GM18507 (cell line): Measurements from ENCODE around the gene SEC61A1.

ENCODE experiments used
- DNase-seq: peaks from one replicate; pipeline ENCODE4 v3.0.0; 2011; ENCODE audit warnings: low read depth; ENCODE audit not compliant: insufficient read length; ENCODE audit errors: extremely low spot score
- FAIRE-seq: peaks from 2 replicates; lab custom pipeline; 2011; peaks lifted over from hg19 to GRCh38; lab: Jason Lieb, UNC

The SEC61A1 gene

DNA sequence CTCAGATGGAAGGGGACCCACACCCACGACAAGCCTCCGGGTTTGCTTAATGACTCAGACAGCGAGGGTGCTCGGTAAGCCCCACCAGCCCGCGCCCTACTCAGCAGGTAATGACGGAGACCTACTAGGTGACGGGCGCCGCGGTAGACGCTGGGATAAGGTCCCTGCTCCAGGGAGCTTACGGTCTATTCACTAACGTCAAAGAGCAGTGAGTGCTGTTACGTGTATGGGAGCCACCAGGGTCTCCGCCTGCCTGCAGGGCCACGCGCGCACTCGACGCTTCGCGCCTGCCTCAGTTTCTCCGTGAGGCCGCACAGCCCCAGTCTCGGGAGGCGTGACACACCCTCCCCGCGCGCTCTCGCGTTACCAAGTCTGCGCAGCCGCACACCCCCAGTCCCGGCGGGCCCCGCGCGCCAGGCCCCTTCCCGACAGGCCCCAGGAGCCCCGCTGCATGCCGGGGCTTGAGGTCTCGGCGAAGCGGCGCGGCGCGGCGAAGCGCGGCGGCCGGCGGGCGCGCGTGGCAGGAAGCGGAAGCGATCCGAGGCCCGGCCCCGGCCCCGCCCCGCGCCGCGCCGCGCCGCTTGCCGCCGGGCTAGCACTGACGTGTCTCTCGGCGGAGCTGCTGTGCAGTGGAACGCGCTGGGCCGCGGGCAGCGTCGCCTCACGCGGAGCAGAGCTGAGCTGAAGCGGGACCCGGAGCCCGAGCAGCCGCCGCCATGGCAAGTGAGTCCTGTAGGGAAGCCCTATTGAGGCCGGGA is at the start of gene SEC61A1:
Gene SEC61A1, plus strand, starts transcription at position 601 of the 758 bp plus-strand sequence. Its CDS starts 116 bp downstream, at position 717.
- FAIRE-seq (peak; percentile 90), DNase-seq (peak; percentile 98)

DNA sequence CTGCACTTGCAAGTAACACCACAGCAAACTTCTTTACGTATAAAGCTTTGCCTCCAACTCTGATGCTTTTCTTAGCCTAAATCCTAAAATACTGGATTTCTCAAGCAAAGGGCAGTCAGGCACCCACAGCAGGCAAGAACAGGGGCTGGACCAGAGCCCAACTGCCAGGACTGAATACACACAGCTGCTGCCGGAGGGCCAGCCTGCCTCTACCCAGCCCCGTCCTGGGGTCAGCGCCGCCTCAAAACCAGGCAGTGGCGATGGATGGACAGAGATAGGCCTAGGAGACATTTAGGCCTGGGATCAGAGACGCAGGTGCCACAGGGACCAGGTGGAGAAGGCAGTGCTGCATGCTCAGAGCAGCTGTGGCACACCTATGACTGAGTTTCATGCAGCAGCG is 47.6 kb upstream of the SEC61A1 start:
- no peak for DNase-seq
- no peak for FAIRE-seq

DNA sequence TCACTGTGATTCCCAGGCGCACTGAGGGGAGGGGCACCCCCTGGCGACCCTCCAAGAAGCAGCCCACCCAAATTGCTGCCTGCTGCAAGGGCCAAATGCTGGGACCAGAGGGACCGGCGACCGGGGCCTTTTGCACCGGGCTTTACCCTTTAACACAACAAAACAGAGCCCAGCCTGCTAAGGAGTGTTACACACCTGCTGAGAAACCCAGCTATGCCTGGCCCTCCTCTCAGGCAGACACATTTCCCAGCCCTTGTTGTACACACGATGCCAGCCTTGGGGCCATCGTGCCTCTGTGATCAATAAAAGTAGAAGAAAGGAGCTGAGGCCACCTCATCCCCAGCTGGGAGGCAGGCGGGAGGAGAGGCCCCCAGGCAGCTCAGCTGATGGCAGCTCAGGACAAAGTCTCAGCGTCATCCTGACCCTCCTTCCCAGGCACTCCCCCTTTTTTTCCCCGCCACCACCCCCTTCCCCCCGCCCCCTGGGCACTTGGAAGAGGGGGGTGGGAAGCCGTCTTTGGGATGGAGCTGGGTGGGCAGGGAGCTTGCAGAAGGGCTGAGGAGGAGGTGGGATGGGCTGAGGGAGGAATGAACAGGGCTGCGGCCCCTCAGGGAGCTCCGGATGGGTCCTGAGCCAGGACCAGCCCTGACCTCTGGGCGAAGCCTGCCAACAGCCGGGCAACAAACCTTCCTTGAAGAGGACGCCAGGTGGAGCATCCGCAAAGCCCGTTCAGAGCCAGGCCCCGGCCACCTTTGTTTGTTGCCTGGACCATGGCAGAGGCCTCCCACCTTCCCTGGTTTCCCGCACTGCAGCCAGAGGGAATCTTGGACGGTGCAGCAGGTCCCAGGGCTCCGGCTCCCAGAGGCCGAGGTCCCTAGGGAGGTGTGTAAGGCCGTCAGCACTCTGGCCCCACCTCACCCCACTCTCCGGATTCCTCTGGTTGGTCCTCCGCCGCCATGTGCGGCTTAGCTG is 45.9 kb upstream of the SEC61A1 start:
- DNase-seq (no peak), FAIRE-seq (no peak)

DNA sequence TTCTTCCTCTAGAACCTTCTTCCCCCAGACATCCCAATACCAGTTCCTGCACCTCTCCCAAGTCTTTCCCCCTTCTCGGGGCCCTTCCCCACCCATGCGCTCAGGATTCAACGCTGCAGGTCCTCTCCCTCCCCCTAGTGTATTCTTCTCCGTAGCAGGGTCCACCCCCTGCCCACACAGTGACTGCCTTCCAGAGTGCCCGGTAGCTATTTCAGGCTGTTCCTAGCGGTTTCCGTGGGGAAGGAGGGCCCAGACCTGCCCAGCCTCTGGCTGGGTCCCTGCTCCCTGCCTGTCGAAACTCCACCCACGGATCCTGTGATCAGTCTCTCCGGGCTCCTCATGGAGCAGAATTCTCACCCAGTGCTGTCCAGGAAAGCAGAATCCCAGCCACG is 45.2 kb upstream of the SEC61A1 start:
- DNase-seq (no peak), FAIRE-seq (no peak)

GRCh38 chr3:128009952-128010846 is 42.0 kb upstream of the SEC61A1 start:
- FAIRE-seq (no peak), DNase-seq (no peak)

DNA sequence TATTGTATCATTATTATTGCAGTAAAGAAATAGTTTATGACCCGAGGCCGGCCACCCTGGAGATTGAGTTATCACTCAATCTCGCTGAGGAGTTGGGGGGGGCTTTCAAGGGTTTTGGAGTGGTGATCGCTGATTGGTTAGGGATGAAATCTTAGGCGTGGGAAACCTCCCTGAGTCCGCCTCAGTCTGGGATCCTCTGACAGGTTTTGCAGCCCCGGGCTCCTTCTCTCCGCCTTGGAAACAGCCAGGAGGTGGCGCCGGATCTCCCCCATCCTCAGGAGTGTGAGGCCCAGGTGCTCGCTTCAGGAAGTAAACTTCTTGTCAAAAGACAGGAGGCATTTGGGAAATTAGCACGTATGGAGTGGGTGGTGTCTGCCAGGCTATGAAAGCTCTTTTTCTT is 41.1 kb upstream of the SEC61A1 start:
- DNase-seq (no peak), FAIRE-seq (no peak)

DNA sequence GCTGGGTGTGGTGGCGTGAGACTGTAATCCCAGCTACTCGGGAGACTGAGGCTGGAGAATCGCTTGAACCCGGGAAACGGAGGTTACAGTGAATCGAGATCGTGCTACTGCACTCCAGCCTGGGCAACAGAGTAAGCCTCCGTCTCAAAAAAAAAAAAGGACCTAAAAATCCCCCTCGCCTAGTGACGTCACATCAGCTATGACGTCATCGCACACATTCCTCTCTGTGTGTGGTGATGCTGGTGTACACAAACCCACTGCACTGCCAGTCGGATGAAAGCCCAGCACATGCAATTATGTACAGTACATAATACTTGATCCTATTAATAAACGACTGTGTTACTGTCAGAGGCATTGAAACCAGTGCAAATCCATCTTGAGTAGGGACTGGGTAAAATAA is 40.2 kb upstream of the SEC61A1 start:
- FAIRE-seq (no peak), DNase-seq (no peak)

DNA sequence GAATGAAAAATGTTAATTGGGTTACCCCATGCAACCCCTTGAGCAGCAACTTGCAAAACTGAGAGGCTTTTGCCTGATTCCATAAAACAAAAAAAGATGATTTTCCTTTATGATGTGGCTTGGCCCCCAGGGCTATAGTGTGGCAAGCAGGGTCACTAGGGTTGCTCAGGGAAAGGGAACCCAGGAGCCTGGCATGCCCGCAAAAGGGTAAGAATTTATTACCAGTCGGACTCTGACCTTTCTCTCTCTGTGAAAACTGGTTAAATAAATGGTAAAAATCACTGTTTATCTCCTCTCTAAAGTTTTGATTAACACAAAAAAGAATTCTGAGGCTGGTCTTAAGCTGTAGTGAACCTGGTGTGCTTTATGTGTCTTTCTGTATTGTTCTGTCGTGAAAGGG is 37.7 kb upstream of the SEC61A1 start:
- no peak for FAIRE-seq
- DNase-seq: no peak

GRCh38 chr3:128016502-128016901 is 35.7 kb upstream of the SEC61A1 start:
- DNase-seq (no peak), FAIRE-seq (no peak)

DNA sequence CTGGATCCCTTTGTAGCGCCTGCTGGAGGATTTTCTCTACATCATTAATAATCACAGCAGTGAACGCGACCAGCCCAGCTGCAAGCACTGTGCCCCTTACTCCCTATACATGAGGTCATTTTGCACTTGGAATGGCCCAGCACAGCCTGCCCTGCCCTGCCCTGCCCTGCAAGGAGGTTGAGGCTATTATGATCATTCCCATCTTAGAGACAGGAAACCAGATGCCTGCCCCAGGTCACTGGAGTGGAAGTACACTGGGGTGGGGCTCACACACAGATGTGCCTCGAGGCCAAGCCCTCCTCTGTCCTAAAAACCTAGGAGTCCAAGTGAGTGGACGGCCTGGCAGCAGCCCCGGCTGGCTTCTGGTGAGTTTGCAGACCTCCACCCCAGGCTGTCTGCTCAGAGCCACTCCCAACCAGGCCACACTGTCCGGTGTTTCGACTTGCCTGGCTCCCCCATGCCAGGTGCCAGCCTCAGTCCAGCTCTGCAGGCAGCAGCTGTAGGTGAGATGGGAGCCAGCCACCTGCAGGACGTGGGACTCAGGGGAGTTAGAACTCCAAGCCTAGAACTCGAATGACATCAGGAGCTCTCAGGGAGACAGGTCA is 30.4 kb upstream of the SEC61A1 start:
- no peak for DNase-seq
- FAIRE-seq: no peak

- FAIRE-seq (no peak), DNase-seq (no peak)
These were observed 19.1 kb upstream of the SEC61A1 start for GRCh38 chr3:128033102-128033501.

DNA sequence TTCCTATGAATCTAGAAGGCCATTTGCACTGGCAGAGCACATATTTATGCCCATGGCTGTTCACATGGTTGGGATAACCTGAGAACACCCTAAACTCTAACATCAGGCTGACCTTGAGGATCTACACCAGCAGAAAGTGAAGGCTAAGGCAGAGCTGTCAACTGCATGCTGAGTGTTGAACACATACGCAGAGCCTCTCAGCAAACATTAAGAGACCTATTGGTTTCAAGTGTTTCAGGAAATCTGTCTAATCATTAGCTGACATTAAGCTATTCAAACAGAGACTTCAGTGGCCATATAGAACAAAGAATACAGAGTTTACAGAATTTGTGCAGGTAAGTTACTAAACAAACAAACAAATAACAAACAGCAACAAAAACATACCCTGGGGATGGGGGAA is 16.1 kb upstream of the SEC61A1 start:
- no peak for DNase-seq
- no peak for FAIRE-seq

- DNase-seq (no peak), FAIRE-seq (no peak)
These were observed 12.2 kb upstream of the SEC61A1 start for GRCh38 chr3:128040041-128040440.

GRCh38 chr3:128040660-128041059 is 11.6 kb upstream of the SEC61A1 start:
- peak; percentile 21 for FAIRE-seq
- DNase-seq: no peak

- DNase-seq: no peak
- FAIRE-seq: no peak
These were observed 10.9 kb upstream of the SEC61A1 start for GRCh38 chr3:128041344-128041743.

- DNase-seq: no peak
- FAIRE-seq: no peak
These were observed 1.6 kb upstream of the SEC61A1 start for GRCh38 chr3:128050597-128050996.

DNA sequence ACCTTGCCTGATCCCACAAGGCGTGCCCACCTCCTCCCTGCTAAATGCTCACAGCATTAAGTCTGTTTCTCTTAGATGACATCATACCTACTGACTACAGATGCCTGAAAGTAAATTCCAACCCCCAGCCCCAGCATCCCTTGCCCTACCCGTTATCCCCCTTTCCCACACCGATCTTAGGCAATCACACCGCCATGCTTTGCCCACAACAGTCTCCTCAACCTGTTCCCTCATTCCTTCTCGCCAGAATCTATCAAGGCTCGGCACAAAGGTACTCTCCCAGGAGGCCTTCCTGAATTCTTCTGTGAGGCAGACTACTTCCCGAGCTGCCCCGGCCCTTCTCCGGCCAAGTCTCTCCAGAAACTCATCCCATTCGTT is 789 bp upstream of the SEC61A1 start:
- FAIRE-seq (no peak), DNase-seq (no peak)

DNA sequence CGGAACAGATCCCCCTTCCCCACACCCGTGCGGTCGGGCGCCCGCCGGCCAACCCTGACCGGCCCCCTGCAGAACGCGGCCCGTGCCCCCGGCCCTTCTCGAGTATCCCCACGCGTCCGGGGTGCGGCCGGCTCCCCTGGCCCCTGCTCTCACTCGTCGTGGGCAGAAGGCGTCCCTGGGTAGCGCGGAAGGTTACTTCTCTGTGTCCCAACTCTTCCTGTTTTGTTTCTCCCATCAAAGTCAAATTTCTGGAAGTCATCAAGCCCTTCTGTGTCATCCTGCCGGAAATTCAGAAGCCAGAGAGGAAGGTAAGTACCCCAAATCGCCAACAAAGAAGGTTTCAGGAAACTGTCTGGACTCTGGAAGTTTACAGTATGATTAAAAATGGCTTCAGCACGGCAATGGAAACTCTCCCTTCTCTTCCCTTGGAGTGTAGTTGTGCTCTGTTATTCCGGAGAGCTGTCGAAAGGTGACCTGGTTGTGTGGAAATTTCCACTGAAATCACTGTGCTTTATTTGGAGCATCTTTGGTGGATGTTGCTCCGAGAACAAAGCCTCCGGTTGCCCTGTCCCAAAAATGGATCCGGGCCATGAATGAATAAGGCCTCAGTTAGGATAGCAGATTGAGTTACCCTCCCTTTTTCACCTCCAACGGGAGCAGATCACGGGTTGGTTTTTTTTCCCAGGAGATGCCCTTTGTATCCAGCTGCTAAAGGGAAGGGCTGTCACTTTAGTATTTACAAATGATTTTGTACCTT is 536 bp downstream of the SEC61A1 start:
- DNase-seq (no peak), FAIRE-seq (peak; percentile 44)

- DNase-seq (no peak), FAIRE-seq (no peak)
These were observed 1.4 kb downstream of the SEC61A1 start for GRCh38 chr3:128053614-128054013.
